GM19238 (cell line): ENCODE data around the gene FBXO44.
A peak's percentile ranks its signal among the peaks of the same experiment; 100 is the strongest.

Experiments
- DNase-seq: peaks from one replicate; pipeline ENCODE4 v3.0.0; 2011; ENCODE audit warnings: low spot score; ENCODE audit not compliant: insufficient read length

The FBXO44 gene

GRCh38 chr1:11658542-11658941, 3.9 kb downstream of the FBXO44 start:
- no peak for DNase-seq

- DNase-seq: no peak
Measured at GRCh38 chr1:11659748-11660147, 5.1 kb downstream of the FBXO44 start.

- no peak for DNase-seq
Measured at GRCh38 chr1:11661103-11661502, 6.4 kb downstream of the FBXO44 start.

GRCh38 chr1:11664336-11665065, 9.8 kb downstream of the FBXO44 start:
- DNase-seq: peak; percentile 76

GRCh38 chr1:11668516-11668915, 13.8 kb downstream of the FBXO44 start:
- DNase-seq: no peak

GRCh38 chr1:11670747-11671146, 16.1 kb downstream of the FBXO44 start:
- DNase-seq: no peak

GRCh38 chr1:11671205-11671543, 16.5 kb downstream of the FBXO44 start:
- DNase-seq: no peak

GRCh38 chr1:11671544-11672286, 17.0 kb downstream of the FBXO44 start:
- no peak for DNase-seq

GRCh38 chr1:11673089-11673769, 18.6 kb downstream of the FBXO44 start:
- DNase-seq: no peak

GRCh38 chr1:11674488-11674887, 19.8 kb downstream of the FBXO44 start:
- DNase-seq: no peak

GRCh38 chr1:11675325-11675724, 20.6 kb downstream of the FBXO44 start:
- DNase-seq: no peak

GRCh38 chr1:11676386-11677103, 21.9 kb downstream of the FBXO44 start:
- DNase-seq: no peak

GRCh38 chr1:11678442-11678841, 23.8 kb downstream of the FBXO44 start:
- DNase-seq: no peak

GRCh38 chr1:11680270-11681070, 25.8 kb downstream of the FBXO44 start:
- peak; percentile 45 for DNase-seq

- DNase-seq: peak; percentile 96
Measured at GRCh38 chr1:11681071-11681771, 26.5 kb downstream of the FBXO44 start, which contains the start of gene MAD2L2. TSS of gene MAD2L2 (minus strand) at chr1:11681148. CDS start at chr1:11680601, 547 bp downstream.

- no peak for DNase-seq
Measured at GRCh38 chr1:11682287-11682771, 27.7 kb downstream of the FBXO44 start.

GRCh38 chr1:11682799-11683198, 28.1 kb downstream of the FBXO44 start:
- DNase-seq: no peak

- DNase-seq: no peak
Measured at GRCh38 chr1:11684070-11684469, 29.4 kb downstream of the FBXO44 start.

GRCh38 chr1:11685210-11685752, 30.6 kb downstream of the FBXO44 start:
- no peak for DNase-seq

GRCh38 chr1:11688506-11688905, 33.8 kb downstream of the FBXO44 start:
- no peak for DNase-seq
